ENCODE measurements around the gene CEP170B. TPM values are rescaled to one million over a fixed set of nuclear protein-coding genes. Genes with fewer than 3 reads are reported as not detected.

CEP170B gene
- total RNA-seq, 4 donors from 2014 or later: 42.1 to 112 (median 83.8) TPM

DNA sequence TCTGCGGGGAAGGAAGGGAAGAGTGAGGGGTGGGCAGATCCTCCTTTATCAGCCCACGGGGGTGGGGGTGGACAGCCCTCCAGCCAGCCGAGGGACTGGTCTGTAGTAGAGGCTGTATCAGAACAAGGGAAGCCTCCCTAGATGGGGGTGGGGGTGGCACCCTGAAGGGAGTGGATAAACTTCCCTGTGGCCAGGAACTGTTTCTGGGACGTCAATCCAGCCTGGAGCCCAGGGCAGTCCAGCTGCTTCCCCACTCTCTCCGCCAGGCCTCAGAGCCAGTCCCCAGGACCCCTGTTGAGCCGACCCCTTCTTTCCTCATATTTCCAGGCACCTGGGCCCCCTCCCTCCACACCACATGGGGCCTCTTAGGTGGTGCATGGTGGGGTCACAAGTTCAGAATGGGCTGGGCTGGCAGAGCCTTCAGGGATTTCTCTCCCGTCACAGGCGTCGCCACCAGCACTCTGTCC is 66.3 kb downstream of the CEP170B start:
- peak in 1 of 3 donors; percentile 39 for DNase-seq
- peaks cover 0 to 20% (median 5%) of the 10 kb centered on the region in 4 donors for H3K4me1 ChIP-seq
- TF ChIP-seq POLR2A (IDR thresholded peaks at IDR 0.05): no peak
- TF ChIP-seq, protein P1, sequence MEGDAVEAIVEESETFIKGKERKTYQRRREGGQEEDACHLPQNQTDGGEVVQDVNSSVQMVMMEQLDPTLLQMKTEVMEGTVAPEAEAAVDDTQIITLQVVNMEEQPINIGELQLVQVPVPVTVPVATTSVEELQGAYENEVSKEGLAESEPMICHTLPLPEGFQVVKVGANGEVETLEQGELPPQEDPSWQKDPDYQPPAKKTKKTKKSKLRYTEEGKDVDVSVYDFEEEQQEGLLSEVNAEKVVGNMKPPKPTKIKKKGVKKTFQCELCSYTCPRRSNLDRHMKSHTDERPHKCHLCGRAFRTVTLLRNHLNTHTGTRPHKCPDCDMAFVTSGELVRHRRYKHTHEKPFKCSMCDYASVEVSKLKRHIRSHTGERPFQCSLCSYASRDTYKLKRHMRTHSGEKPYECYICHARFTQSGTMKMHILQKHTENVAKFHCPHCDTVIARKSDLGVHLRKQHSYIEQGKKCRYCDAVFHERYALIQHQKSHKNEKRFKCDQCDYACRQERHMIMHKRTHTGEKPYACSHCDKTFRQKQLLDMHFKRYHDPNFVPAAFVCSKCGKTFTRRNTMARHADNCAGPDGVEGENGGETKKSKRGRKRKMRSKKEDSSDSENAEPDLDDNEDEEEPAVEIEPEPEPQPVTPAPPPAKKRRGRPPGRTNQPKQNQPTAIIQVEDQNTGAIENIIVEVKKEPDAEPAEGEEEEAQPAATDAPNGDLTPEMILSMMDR (IDR thresholded peaks at IDR 0.05): no peak
- H3K9me3 ChIP-seq: no peaks in the 10 kb centered on the region
- no peak overlapping the region for H3K27ac ChIP-seq
- no peak overlapping the region for H3K4me3 ChIP-seq
- no peaks in the 10 kb centered on the region for H3K36me3 ChIP-seq
- no peaks in the 10 kb centered on the region for H3K27me3 ChIP-seq

DNA sequence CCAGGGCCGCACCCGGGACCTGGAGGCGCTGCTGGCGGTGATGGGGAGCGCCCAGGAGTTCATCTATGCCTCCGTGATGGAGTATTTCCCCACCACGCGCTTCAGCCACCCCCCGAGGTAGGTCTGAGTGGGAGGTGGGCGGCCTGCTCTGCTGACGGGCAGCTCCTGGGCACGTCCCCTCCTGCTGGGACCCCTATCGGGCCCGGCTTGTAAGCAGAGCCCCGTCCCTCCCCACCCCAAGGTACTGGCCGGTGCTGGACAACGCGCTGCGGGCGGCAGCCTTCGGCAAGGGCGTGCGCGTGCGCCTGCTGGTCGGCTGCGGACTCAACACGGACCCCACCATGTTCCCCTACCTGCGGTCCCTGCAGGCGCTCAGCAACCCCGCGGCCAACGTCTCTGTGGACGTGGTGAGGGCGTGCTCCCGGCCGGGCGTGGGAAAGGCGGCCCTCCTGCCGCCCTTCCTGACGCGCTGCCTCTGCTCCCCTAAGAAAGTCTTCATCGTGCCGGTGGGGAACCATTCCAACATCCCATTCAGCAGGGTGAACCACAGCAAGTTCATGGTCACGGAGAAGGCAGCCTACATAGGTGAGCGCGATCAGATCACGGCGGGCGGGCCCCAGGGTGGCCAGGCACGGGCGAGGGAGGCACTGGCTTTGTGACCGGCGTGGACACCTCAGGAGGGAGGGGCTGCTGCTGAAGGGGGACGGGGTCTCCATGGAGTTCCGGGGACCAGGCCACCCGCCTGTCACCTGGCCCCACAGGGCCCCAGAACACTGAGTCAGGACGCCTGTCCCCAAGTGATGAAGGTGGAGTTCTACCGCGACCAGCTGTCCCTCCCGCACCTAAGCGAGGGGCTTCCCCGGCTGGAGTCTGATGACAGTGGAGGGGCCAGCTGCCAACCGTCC is 67.0 kb downstream of the CEP170B start:
- Histone ChIP-seq H3K4me3 (peak overlapping the region in 2 of 4 donors; percentile 50 to 68), H3K36me3 (no peaks in the 10 kb centered on the region), H3K9me3 (no peaks in the 10 kb centered on the region), H3K4me1 (peaks cover 0 to 17% (median 5%) of the 10 kb centered on the region in 4 donors), H3K27ac (peak overlapping the region in 1 of 4 donors; percentile 33), H3K27me3 (no peaks in the 10 kb centered on the region)
- TF ChIP-seq, protein P1 (IDR thresholded peaks at IDR 0.05): no peak
- no peak for TF ChIP-seq POLR2A (IDR thresholded peaks at IDR 0.05)
- peak in 1 of 3 donors; percentile 48 for DNase-seq

DNA sequence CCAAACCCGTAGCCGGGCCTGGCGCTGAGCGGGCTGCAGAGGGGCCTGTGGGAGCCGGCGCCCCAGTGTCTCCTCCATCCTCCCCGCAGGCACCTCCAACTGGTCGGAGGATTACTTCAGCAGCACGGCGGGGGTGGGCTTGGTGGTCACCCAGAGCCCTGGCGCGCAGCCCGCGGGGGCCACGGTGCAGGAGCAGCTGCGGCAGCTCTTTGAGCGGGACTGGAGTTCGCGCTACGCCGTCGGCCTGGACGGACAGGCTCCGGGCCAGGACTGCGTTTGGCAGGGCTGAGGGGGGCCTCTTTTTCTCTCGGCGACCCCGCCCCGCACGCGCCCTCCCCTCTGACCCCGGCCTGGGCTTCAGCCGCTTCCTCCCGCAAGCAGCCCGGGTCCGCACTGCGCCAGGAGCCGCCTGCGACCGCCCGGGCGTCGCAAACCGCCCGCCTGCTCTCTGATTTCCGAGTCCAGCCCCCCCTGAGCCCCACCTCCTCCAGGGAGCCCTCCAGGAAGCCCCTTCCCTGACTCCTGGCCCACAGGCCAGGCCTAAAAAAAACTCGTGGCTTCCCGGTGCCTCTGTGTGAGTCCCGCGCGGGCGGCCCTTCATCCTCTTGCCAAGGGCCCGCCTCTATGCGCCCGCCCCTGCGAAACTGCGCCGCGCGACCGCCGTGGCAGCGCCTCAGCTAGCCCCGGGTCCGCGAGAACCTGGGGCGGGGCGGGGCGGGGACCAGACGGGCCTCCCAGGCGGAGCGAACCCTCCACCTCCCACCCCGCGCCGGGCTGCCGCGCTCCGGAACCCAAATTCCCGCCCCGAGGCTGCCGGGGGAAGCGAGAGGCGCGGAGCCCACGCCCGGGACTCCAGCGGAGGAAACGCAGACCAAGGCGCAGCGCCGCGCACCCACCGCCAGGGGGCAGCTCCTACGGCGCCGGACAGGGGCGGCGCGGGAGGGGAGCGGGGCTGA is 67.9 kb downstream of the CEP170B start:
- Histone ChIP-seq H3K27me3 (no peaks in the 10 kb centered on the region), H3K27ac (peak overlapping the region in 2 of 4 donors; percentile 18 to 33), H3K4me3 (peak overlapping the region; percentile 47 to 68 (median 50)), H3K36me3 (no peaks in the 10 kb centered on the region), H3K4me1 (peaks cover 0 to 9% (median 4%) of the 10 kb centered on the region in 4 donors), H3K9me3 (no peaks in the 10 kb centered on the region)
- TF ChIP-seq POLR2A (IDR thresholded peaks at IDR 0.05): no peak
- TF ChIP-seq, protein P1 (IDR thresholded peaks at IDR 0.05): peak; percentile 62 to 91 (median 72)
- DNase-seq: peak; percentile 68 to 91 (median 82)

DNA sequence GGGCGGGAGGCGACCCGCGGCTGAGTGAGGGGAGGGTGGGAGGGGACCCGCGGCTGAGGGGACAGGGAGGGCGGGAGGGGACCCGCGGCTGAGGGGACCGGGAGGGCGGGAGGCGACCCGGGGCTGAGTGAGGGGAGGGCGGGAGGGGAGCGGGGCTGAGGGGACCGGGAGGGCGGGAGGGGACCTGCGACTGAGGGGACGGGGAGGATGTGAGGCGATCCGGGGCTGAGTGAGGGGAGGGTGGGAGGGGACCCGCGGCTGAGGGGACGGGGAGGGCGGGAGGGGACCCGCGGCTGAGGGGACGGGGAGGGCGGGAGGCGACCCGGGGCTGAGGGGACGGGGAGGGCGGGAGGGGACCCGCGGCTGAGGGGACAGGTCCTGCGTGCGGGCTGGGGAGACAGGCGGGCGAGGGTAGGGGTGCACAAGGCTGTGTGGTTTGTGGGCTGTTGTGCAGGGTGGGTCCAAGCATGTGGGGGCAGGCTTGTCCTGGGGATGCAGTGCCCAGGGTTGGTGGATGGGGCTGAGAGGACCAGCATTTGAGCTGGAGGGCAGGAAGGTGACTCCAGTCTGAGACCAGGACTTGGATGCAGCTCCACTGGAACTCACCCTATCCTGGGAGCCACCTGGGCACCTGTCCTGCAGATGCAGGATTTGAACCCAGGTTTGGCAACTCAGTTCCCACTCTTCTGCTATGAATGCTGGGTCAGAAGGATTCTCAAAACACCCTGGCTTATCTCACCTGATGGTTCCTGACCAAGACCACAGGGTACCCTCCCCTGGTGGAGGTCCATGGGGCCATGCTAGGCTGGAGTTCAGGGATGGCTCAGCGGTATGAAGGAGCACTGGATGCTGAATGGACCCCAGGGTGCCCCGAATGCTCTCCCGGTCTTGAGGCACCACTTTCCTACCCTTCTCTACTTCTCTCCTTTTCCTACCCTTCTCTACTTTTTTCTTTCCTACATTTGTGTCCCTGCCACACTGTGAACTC is 69.0 kb downstream of the CEP170B start:
- no peaks in the 10 kb centered on the region for H3K36me3 ChIP-seq
- H3K4me3 ChIP-seq: peak overlapping the region; percentile 47 to 68 (median 50)
- H3K27ac ChIP-seq: peak overlapping the region in 1 of 4 donors; percentile 18
- no peaks in the 10 kb centered on the region for H3K9me3 ChIP-seq
- TF ChIP-seq, protein P1 (IDR thresholded peaks at IDR 0.05): no peak
- TF ChIP-seq POLR2A (IDR thresholded peaks at IDR 0.05): no peak
- no peaks in the 10 kb centered on the region for H3K27me3 ChIP-seq
- DNase-seq: peak in 2 of 3 donors; percentile 40 to 45
- H3K4me1 ChIP-seq: peaks cover 0 to 9% (median 4%) of the 10 kb centered on the region in 4 donors
